WTC11 (cell line): ENCODE data around the gene FUT7. TPM values are rescaled to one million over a fixed set of nuclear protein-coding genes. Genes with fewer than 3 reads are reported as not detected.

Source experiments
- ATAC-seq: fragments of 200-7000 bp; cut with Tn5 transposase; 2 replicates; pipeline ENCODE4 v1.10.0; 2021; ENCODE audit warnings: mild to moderate bottlenecking, moderate library complexity
- CTCF ChIA-PET: fragments of 300-600 bp; sonication (Branson Sonifier 250); formaldehyde crosslinking; loops from one replicate; lab custom pipeline; 2021; ENCODE audit warnings: antibody characterized with exemption; lab: Charles Lee
- POLR2A ChIA-PET: fragments of 350-600 bp; sonication (Branson Sonifier 250); formaldehyde crosslinking; loops from one replicate; lab custom pipeline; 2021; ENCODE audit warnings: antibody characterized with exemption; lab: Charles Lee
- DNase-seq: peaks from one replicate; pipeline ENCODE4 v3.0.0; 2021; ENCODE audit warnings: low spot score
- H3K27ac Mint-ChIP-seq: 2 replicates; pipeline ENCODE4 v1.8.0; 2021; ENCODE audit warnings: mixed read lengths
- H3K27me3 Mint-ChIP-seq: 2 replicates; pipeline ENCODE4 v1.8.0; 2021; ENCODE audit warnings: low read depth, mild to moderate bottlenecking, moderate library complexity, mixed read lengths
- H3K36me3 Mint-ChIP-seq: 2 replicates; pipeline ENCODE4 v1.8.0; 2021; ENCODE audit warnings: mixed read lengths
- H3K4me1 Mint-ChIP-seq: 2 replicates; pipeline ENCODE4 v1.8.0; 2022; ENCODE audit warnings: mixed read lengths
- H3K4me3 Mint-ChIP-seq: 2 replicates; pipeline ENCODE4 v1.8.0; 2021; ENCODE audit warnings: mild to moderate bottlenecking, moderate library complexity, mixed read lengths
- H3K9me3 Mint-ChIP-seq: 2 replicates; pipeline ENCODE4 v1.8.0; 2021; ENCODE audit warnings: mixed read lengths
- ATF1 ChIP-seq: sonication (generic); formaldehyde crosslinking; IDR thresholded peaks from 2 replicates; pipeline ENCODE4 v1.8.1; 2023; ENCODE audit warnings: mild to moderate bottlenecking, moderate library complexity, missing genetic modification reagents
- ETV6 ChIP-seq: sonication (generic); formaldehyde crosslinking; IDR thresholded peaks from 2 replicates; pipeline ENCODE4 v1.8.1; 2022; ENCODE audit warnings: mild to moderate bottlenecking, missing genetic modification reagents
- FOXJ3 ChIP-seq: sonication (generic); formaldehyde crosslinking; IDR thresholded peaks from 2 replicates; pipeline ENCODE4 v1.9.0; 2021; ENCODE audit warnings: missing genetic modification reagents, mild to moderate bottlenecking, borderline replicate concordance
- RELA ChIP-seq: sonication (generic); formaldehyde crosslinking; IDR thresholded peaks from 2 replicates; pipeline ENCODE4 v1.8.1; 2022; ENCODE audit warnings: missing genetic modification reagents, mild to moderate bottlenecking, borderline replicate concordance
- SOX15 ChIP-seq: fragments of 250-450 bp; sonication (Bioruptor Pico); IDR thresholded peaks from 2 replicates; pipeline ENCODE4 v1.9.0; 2021; ENCODE audit warnings: mild to moderate bottlenecking
- TCF7 ChIP-seq: sonication (generic); formaldehyde crosslinking; IDR thresholded peaks from 2 replicates; pipeline ENCODE4 v1.8.0; 2022; ENCODE audit warnings: mild to moderate bottlenecking, low read depth, missing genetic modification reagents, moderate library complexity
- ZNF121 ChIP-seq: sonication (generic); formaldehyde crosslinking; IDR thresholded peaks from 2 replicates; pipeline ENCODE4 v1.8.0; 2023; ENCODE audit warnings: missing genetic modification reagents
- ZNF232 ChIP-seq: sonication (generic); formaldehyde crosslinking; IDR thresholded peaks from 2 replicates; pipeline ENCODE4 v1.8.0; 2022; ENCODE audit warnings: mild to moderate bottlenecking, missing genetic modification reagents
- ZNF263 ChIP-seq: sonication (generic); formaldehyde crosslinking; IDR thresholded peaks from 2 replicates; pipeline ENCODE4 v1.8.1; 2022; ENCODE audit warnings: low read depth, mild to moderate bottlenecking, moderate library complexity, missing genetic modification reagents
- ZNF671 ChIP-seq: fragments of 250-450 bp; sonication (Bioruptor Pico); IDR thresholded peaks from 2 replicates; pipeline ENCODE4 v1.8.0; 2021; ENCODE audit warnings: mild to moderate bottlenecking
- total RNA-seq: library from RNA; stranded (reverse); gene quantifications from 3 replicates; pipeline ENCODE4 v1.2.3, GENCODE V29; 2021
- TF ChIP-seq, protein P1 (sequence below): sonication (generic); formaldehyde crosslinking; conservative IDR thresholded peaks from 2 replicates; pipeline ENCODE4 v1.8.1; 2023; ENCODE audit warnings: mild to moderate bottlenecking, low read depth, missing genetic modification reagents, moderate library complexity
- TF ChIP-seq, protein P2 (sequence below): sonication (generic); formaldehyde crosslinking; IDR thresholded peaks from 2 replicates; pipeline ENCODE4 v1.8.1; 2022; ENCODE audit warnings: mild to moderate bottlenecking, missing genetic modification reagents, moderate library complexity, borderline replicate concordance
- TF ChIP-seq, protein P3 (sequence below): sonication (generic); formaldehyde crosslinking; IDR thresholded peaks from 2 replicates; pipeline ENCODE4 v1.8.1; 2022; ENCODE audit warnings: mild to moderate bottlenecking, moderate library complexity, missing genetic modification reagents
- TF ChIP-seq, protein P4 (sequence below): fragments of 250-450 bp; sonication (Bioruptor Pico); IDR thresholded peaks from 2 replicates; pipeline ENCODE4 v1.9.0; 2021; ENCODE audit warnings: mild to moderate bottlenecking

The FUT7 gene
- total RNA-seq, 1 experiment from 2014 or later: not detected

DNA sequence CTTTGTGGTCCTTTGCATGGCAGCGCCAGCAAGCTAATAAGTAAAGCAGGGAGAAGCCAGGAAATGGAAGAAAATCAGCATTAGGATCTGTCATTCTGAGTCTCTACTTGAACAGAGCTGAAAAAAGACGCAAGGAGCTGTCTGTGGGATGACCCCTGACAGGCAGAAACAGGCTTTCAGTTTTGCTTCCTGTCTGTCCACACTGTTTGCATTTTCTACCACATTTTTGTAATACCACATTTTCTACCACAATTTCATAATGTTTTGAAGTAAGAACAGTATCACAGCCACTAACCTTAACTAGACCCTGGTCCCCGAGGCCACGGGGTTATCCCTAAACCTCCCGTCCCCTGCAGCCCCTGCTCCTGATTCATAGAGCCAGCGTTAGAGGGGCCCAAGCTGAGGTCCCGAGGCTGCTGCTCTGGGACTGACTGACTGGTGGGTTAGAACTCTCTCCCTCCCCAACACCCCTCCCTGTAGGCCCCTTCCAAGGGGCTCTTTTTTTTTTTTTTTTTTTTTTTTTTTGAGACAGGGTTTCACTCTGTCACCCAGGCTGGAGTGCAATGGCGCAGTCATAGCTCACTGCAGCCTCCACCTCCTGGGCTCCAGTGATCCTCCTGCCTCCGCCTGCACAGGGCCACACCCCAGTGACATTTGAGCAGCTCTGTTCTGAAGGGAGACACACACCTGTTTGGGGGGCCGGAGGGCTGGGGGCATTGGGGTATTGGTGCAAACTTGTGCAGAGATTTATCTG lies 31.5 kb downstream of the FUT7 start (continued):
- TF ChIP-seq, protein P1, sequence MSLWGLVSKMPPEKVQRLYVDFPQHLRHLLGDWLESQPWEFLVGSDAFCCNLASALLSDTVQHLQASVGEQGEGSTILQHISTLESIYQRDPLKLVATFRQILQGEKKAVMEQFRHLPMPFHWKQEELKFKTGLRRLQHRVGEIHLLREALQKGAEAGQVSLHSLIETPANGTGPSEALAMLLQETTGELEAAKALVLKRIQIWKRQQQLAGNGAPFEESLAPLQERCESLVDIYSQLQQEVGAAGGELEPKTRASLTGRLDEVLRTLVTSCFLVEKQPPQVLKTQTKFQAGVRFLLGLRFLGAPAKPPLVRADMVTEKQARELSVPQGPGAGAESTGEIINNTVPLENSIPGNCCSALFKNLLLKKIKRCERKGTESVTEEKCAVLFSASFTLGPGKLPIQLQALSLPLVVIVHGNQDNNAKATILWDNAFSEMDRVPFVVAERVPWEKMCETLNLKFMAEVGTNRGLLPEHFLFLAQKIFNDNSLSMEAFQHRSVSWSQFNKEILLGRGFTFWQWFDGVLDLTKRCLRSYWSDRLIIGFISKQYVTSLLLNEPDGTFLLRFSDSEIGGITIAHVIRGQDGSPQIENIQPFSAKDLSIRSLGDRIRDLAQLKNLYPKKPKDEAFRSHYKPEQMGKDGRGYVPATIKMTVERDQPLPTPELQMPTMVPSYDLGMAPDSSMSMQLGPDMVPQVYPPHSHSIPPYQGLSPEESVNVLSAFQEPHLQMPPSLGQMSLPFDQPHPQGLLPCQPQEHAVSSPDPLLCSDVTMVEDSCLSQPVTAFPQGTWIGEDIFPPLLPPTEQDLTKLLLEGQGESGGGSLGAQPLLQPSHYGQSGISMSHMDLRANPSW (CRISPR knock-in tag): no peak

DNA sequence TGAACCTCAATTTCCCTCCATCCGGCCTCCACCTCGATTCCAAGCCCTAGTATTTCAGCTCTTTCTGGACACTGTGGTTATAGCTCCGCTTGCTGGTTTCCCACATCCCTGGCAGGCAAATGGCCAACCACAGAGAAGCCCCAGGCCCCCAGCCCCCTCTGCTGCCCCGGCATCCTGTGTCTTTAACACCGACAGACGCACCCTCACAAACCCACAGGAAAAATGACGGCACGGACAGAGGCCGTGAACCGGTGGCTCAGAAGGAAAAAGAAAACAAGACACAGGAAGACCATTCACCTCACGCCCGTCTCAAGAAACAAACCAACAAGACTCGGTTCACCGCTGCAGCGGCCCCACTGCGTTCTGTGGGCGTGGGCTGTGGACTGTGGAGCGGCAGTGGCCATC lies 34.1 kb downstream of the FUT7 start:
- H3K4me3 Mint-ChIP-seq: no peak overlapping the region; the same call in 1 of the 2 replicates
- TF ChIP-seq ZNF671 (CRISPR knock-in tag): no peak
- no peak for TF ChIP-seq ZNF263 (CRISPR knock-in tag)
- no peak for TF ChIP-seq RELA
- TF ChIP-seq ATF1: no peak
- no peak for TF ChIP-seq SOX15
- TF ChIP-seq, protein P2, sequence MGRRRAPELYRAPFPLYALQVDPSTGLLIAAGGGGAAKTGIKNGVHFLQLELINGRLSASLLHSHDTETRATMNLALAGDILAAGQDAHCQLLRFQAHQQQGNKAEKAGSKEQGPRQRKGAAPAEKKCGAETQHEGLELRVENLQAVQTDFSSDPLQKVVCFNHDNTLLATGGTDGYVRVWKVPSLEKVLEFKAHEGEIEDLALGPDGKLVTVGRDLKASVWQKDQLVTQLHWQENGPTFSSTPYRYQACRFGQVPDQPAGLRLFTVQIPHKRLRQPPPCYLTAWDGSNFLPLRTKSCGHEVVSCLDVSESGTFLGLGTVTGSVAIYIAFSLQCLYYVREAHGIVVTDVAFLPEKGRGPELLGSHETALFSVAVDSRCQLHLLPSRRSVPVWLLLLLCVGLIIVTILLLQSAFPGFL (CRISPR knock-in tag): no peak
- TF ChIP-seq ZNF232 (CRISPR knock-in tag): no peak
- TF ChIP-seq, protein P3, sequence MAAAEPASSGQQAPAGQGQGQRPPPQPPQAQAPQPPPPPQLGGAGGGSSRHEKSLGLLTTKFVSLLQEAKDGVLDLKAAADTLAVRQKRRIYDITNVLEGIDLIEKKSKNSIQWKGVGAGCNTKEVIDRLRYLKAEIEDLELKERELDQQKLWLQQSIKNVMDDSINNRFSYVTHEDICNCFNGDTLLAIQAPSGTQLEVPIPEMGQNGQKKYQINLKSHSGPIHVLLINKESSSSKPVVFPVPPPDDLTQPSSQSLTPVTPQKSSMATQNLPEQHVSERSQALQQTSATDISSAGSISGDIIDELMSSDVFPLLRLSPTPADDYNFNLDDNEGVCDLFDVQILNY: no peak
- TF ChIP-seq ZNF121 (CRISPR knock-in tag): no peak
- ATAC-seq (no peak), DNase-seq (no peak)
- ChIA-PET POLR2A (no interaction called here), CTCF (interaction anchor here (0.7 to 2.8 kb wide), 2 partner anchors 20 to 50 kb away, joined by 3 to 18 read pairs; no protein-coding TSS in a partner anchor)
- H3K27ac Mint-ChIP-seq: no peak overlapping the region
- peaks cover 4% of the 10 kb centered on the region; the same call in 1 of the 2 replicates for H3K4me1 Mint-ChIP-seq
- H3K9me3 Mint-ChIP-seq: no peaks in the 10 kb centered on the region
- H3K36me3 Mint-ChIP-seq: no peaks in the 10 kb centered on the region
- no peaks in the 10 kb centered on the region for H3K27me3 Mint-ChIP-seq

DNA sequence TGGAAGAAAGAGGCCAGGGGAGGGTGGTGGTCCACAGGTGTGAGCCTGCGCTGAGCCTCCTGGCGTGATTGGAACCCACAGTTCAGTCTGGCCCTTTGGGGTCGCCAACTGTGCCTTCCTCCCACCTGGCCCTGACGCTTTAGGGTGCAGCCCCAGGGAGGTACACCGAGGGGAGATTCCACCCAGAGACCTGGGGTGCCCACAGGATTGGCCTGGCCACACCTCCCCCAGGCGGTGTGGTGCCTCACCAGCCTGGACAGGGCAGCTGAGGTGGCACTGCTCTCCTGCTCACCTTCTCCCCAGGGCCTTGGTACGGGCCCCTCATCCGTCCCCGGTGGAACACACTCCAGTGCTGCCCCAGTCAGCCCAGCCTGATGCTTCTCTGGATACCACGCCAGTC lies 34.5 kb downstream of the FUT7 start:
- TF ChIP-seq TCF7 (no peak), FOXJ3 (CRISPR knock-in tag) (no peak), ZNF232 (CRISPR knock-in tag) (no peak), ETV6 (CRISPR knock-in tag) (no peak)
- TF ChIP-seq, protein P4, sequence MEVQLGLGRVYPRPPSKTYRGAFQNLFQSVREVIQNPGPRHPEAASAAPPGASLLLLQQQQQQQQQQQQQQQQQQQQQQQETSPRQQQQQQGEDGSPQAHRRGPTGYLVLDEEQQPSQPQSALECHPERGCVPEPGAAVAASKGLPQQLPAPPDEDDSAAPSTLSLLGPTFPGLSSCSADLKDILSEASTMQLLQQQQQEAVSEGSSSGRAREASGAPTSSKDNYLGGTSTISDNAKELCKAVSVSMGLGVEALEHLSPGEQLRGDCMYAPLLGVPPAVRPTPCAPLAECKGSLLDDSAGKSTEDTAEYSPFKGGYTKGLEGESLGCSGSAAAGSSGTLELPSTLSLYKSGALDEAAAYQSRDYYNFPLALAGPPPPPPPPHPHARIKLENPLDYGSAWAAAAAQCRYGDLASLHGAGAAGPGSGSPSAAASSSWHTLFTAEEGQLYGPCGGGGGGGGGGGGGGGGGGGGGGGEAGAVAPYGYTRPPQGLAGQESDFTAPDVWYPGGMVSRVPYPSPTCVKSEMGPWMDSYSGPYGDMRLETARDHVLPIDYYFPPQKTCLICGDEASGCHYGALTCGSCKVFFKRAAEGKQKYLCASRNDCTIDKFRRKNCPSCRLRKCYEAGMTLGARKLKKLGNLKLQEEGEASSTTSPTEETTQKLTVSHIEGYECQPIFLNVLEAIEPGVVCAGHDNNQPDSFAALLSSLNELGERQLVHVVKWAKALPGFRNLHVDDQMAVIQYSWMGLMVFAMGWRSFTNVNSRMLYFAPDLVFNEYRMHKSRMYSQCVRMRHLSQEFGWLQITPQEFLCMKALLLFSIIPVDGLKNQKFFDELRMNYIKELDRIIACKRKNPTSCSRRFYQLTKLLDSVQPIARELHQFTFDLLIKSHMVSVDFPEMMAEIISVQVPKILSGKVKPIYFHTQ (CRISPR knock-in tag): no peak
- no peak for ATAC-seq
- Mint-ChIP-seq H3K27me3 (no peaks in the 10 kb centered on the region), H3K9me3 (no peaks in the 10 kb centered on the region), H3K36me3 (no peaks in the 10 kb centered on the region), H3K4me1 (peaks cover 4% of the 10 kb centered on the region; the same call in 1 of the 2 replicates), H3K27ac (no peak overlapping the region), H3K4me3 (no peak overlapping the region; the same call in 1 of the 2 replicates)
- DNase-seq: no peak
- ChIA-PET POLR2A (no interaction called here), CTCF (interaction anchor here (0.7 to 4.2 kb wide), 6 partner anchors 14 to 49 kb away, joined by 3 to 53 read pairs (median 16); partner anchors contain the start of genes ABCA2 and NPDC1)
